Smooth muscle cell (in vitro differentiated cells): ENCODE results near the gene HIRA. TPM values are rescaled to one million over a fixed set of nuclear protein-coding genes. Genes with fewer than 3 reads are reported as not detected.
A peak's percentile ranks its signal among the peaks of the same experiment; 100 is the strongest.

Experiments
- DNase-seq: peaks from one replicate; lab custom pipeline; 2025; ENCODE audit not compliant: unreplicated experiment; lab: John Stamatoyannopoulos, UW
- H2AFZ ChIP-seq: fragments of 200-600 bp; sonication (generic); 2 replicates; pipeline ENCODE4 v1.6.0; 2016; ENCODE audit warnings: antibody characterized with exemption, low read depth, mild to moderate bottlenecking
- H3F3A ChIP-seq: fragments of 200-600 bp; sonication (generic); 2 replicates; pipeline ENCODE4 v1.6.0; 2017; ENCODE audit warnings: antibody characterized with exemption, low read depth
- H3K27ac ChIP-seq: fragments of 200-600 bp; sonication (generic); 2 replicates; pipeline ENCODE4 v1.5.1; 2016; ENCODE audit warnings: low read depth, mild to moderate bottlenecking
- H3K27me3 ChIP-seq: fragments of 200-600 bp; sonication (generic); 2 replicates; pipeline ENCODE4 v1.6.1; 2016; ENCODE audit warnings: low read depth, mild to moderate bottlenecking
- H3K36me3 ChIP-seq: fragments of 200-600 bp; sonication (generic); 2 replicates; pipeline ENCODE4 v1.5.1; 2016; ENCODE audit warnings: low read depth
- H3K4me1 ChIP-seq: fragments of 200-600 bp; sonication (generic); 2 replicates; pipeline ENCODE4 v1.5.1; 2016; ENCODE audit warnings: low read depth
- H3K4me2 ChIP-seq: fragments of 200-600 bp; sonication (generic); 2 replicates; pipeline ENCODE4 v1.6.0; 2016; ENCODE audit warnings: mild to moderate bottlenecking
- H3K4me3 ChIP-seq: fragments of 200-600 bp; sonication (generic); 2 replicates; pipeline ENCODE4 v1.5.1; 2016; ENCODE audit warnings: mild to moderate bottlenecking
- H3K79me2 ChIP-seq: fragments of 200-600 bp; sonication (generic); 2 replicates; pipeline ENCODE4 v1.6.0; 2016; ENCODE audit warnings: low read depth, mild to moderate bottlenecking
- H3K9ac ChIP-seq: fragments of 200-600 bp; sonication (generic); 2 replicates; pipeline ENCODE4 v1.6.0; 2016; ENCODE audit warnings: low read depth
- H3K9me3 ChIP-seq: fragments of 200-600 bp; sonication (generic); replicated peaks from 2 replicates; pipeline ENCODE4 v1.5.1; 2016; ENCODE audit warnings: low read depth
- H4K20me1 ChIP-seq: fragments of 200-600 bp; sonication (generic); 2 replicates; pipeline ENCODE4 v1.6.0; 2016; ENCODE audit warnings: low read depth
- WGBS: methylation state at CpG from one replicate; pipeline ENCODE4 v1.1.7; 2016; ENCODE audit warnings: low lambda C conversion rate; 5-methylcytosine and 5-hydroxymethylcytosine counted together
- polyA plus RNA-seq: library from polyadenylated mRNA; unstranded; fragments of >200 nt; fragmentation: Nextera tagmentation; extraction: Ambion mirVana; gene quantifications from 2 replicates; pipeline ENCODE4 v1.2.1, GENCODE V29; 2016
- total RNA-seq: library from RNA; depleted of rRNA; stranded (reverse); fragments of >200 nt; gene quantifications from 2 replicates; pipeline ENCODE4 v1.2.3, GENCODE V29; 2014
- TF ChIP-seq, protein P1 (sequence below): fragments of 200-600 bp; sonication (generic); IDR thresholded peaks from 2 replicates; pipeline ENCODE4 v1.5.1; 2017; ENCODE audit warnings: borderline replicate concordance, mild to moderate bottlenecking, antibody characterized with exemption; ENCODE audit not compliant: insufficient read depth, poor library complexity, severe bottlenecking

Gene HIRA
- total and polyA plus RNA-seq, 2 experiments from 2014 or later: 7.3 to 8.7 TPM

DNA sequence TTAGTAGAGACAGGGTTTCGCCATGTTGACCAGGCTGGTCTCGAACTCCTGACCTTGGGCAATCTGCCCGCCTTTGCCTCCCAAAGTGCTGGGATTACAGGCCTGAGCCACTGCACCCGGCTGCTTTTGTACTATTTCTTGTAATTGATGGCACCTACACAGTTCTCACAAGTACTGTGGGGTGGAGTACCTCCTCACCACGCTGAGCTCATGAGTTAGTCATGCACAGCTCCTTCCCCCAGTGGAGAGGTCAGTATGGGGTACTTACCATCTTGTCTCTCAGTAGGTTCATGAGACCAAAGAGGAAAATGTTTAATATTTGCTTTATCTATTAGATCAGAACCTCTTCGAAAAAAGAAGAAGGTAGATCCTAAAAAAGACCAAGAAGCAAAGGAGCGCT, 2.9 kb upstream of the HIRA start:
- H3K27me3 ChIP-seq: no peaks in the 10 kb centered on the region
- no peaks in the 10 kb centered on the region for H3K36me3 ChIP-seq
- TF ChIP-seq, protein P1, sequence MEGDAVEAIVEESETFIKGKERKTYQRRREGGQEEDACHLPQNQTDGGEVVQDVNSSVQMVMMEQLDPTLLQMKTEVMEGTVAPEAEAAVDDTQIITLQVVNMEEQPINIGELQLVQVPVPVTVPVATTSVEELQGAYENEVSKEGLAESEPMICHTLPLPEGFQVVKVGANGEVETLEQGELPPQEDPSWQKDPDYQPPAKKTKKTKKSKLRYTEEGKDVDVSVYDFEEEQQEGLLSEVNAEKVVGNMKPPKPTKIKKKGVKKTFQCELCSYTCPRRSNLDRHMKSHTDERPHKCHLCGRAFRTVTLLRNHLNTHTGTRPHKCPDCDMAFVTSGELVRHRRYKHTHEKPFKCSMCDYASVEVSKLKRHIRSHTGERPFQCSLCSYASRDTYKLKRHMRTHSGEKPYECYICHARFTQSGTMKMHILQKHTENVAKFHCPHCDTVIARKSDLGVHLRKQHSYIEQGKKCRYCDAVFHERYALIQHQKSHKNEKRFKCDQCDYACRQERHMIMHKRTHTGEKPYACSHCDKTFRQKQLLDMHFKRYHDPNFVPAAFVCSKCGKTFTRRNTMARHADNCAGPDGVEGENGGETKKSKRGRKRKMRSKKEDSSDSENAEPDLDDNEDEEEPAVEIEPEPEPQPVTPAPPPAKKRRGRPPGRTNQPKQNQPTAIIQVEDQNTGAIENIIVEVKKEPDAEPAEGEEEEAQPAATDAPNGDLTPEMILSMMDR: no peak
- H3F3A ChIP-seq: peaks cover 4% of the 10 kb centered on the region
- no peak overlapping the region for H3K4me2 ChIP-seq
- no peak overlapping the region for H3K4me3 ChIP-seq
- H3K79me2 ChIP-seq: peaks cover 31% of the 10 kb centered on the region
- H3K9ac ChIP-seq: no peak overlapping the region
- no peak overlapping the region for H2AFZ ChIP-seq
- H3K9me3 ChIP-seq: no peaks in the 10 kb centered on the region
- 98% methylated on average over 7 of the region's 7 CpGs for WGBS
- peaks cover 1% of the 10 kb centered on the region for H4K20me1 ChIP-seq
- no peak for DNase-seq
- peaks cover 11% of the 10 kb centered on the region for H3K4me1 ChIP-seq
- no peak overlapping the region for H3K27ac ChIP-seq

DNA sequence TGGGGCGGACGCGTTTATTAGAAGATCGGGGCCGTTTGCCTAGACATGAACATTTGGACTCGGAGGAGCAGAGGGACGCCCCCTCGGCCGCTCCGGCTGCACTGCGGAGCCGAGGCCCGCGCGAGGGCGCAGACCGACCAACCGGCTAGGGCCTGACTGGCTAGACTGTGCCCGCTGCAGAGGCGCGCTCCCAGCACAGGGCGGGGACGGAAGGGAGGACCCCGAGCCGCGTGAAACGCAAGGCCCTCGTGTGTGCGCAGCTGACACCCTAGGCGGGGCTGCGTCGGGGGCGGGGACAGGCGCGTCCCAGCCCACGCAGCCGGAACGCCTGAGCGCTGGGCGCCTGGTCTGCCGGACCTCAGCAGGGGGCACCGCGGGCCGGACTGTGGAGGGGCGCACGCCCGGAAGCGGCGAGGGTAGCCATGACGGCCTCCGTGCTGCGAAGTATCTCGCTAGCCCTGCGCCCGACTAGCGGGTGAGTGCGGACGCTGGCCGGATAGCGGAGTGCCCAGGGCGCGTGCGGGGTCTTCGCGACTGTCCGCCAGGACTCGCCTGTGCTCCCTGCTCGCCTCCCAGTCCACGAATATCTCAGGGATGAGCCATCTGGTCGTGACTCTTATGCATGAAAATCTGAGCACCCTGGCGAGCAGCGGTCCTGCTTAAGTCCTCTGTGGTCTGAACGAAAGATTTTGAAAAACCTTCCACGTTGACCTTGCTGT, 759 bp upstream of the HIRA start, which contains the start of gene MRPL40:
Gene MRPL40 (plus strand): TSS at position 413 of the 719 bp plus-strand sequence. CDS start 10 bp downstream, at position 423.
- H3K79me2 ChIP-seq: peaks cover 52% of the 10 kb centered on the region
- peaks cover 11% of the 10 kb centered on the region for H3K4me1 ChIP-seq
- peak within 1 kb of the TSS; percentile 84 for H3K4me3 ChIP-seq
- H3K9me3 ChIP-seq: no peaks in the 10 kb centered on the region
- WGBS: 1% methylated on average over 61 of the region's 74 CpGs
- H3K9ac ChIP-seq: peak within 1 kb of the TSS; percentile 88
- no peaks in the 10 kb centered on the region for H3K36me3 ChIP-seq
- H3K4me2 ChIP-seq: peak within 1 kb of the TSS; percentile 99
- H4K20me1 ChIP-seq: peaks cover 20% of the 10 kb centered on the region
- TF ChIP-seq, protein P1: no peak
- no peaks in the 10 kb centered on the region for H3K27me3 ChIP-seq
- H2AFZ ChIP-seq: peak within 1 kb of the TSS; percentile 93
- peaks cover 4% of the 10 kb centered on the region for H3F3A ChIP-seq
- peak; percentile 84 for DNase-seq
- H3K27ac ChIP-seq: peak within 1 kb of the TSS; percentile 92

DNA sequence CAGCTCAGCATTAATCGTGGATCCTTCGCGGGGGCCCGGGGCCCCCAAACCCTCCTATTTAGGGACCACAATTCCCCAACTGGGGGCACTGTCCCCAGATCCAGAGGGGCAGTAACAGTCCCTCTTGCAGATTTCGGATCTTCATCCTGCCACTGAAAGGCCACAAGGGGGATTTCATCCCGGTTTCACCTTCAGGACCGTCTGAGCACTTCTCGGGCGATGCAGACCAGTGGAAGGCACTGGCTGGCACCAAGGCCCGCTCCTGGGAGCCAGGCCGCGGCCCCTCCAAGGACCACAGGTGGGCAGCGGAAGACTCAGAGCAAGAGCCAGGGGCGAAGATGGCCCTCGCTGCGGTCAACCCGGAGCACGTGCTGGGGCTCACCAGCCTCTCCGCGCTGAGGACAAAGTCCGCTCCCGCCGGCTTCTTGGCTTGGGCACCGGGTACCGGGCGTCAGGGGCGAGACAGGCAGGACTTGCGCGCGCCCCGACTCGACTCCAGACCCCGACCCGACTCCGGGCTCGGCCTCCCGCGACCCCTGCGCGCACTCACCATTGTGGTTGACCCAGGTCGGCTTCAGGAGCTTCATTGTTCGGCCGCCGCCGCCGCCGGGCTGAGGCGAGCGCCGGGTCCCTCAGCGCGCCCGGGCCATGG, 517 bp downstream of the HIRA start:
- Histone ChIP-seq H3F3A (peaks cover 4% of the 10 kb centered on the region), H2AFZ (peak overlapping the region; percentile 46), H3K9me3 (no peaks in the 10 kb centered on the region), H3K9ac (peak overlapping the region; percentile 88), H3K4me3 (peak overlapping the region; percentile 84), H3K27ac (peak overlapping the region; percentile 67), H3K27me3 (no peaks in the 10 kb centered on the region), H3K36me3 (no peaks in the 10 kb centered on the region), H3K4me1 (peaks cover 11% of the 10 kb centered on the region), H4K20me1 (peaks cover 32% of the 10 kb centered on the region), H3K79me2 (peaks cover 65% of the 10 kb centered on the region), H3K4me2 (peak overlapping the region; percentile 99)
- WGBS: under 1% methylated on average over 49 of the region's 53 CpGs
- TF ChIP-seq, protein P1: no peak
- no peak for DNase-seq
